Measurements from ENCODE around the gene SOX11.

SOX11 gene

GRCh38 chr2:5740817-5741216 is 48.6 kb downstream of the SOX11 start:
- TF ChIP-seq REST (IDR thresholded peaks at IDR 0.05; ENCODE audit: low read depth) (no peak), YY1 (IDR thresholded peaks at IDR 0.05; ENCODE audit: low read depth) (no peak), EP300 (IDR thresholded peaks at IDR 0.05; ENCODE audit: borderline replicate concordance) (no peak), ZBTB7A (IDR thresholded peaks at IDR 0.05; ENCODE audit: low read depth) (no peak), RAD21 (IDR thresholded peaks at IDR 0.05; ENCODE audit: low read depth) (no peak), TCF12 (IDR thresholded peaks at IDR 0.05; ENCODE audit: low read depth) (no peak), NFIC (IDR thresholded peaks at IDR 0.05) (no peak), MAX (IDR thresholded peaks at IDR 0.05) (no peak), USF1 (IDR thresholded peaks at IDR 0.05) (no peak), CEBPB (IDR thresholded peaks at IDR 0.05) (no peak), FOXM1 (IDR thresholded peaks at IDR 0.05; ENCODE audit: borderline replicate concordance, low read depth) (no peak)

- TF ChIP-seq ZBTB7A (IDR thresholded peaks at IDR 0.05; ENCODE audit: low read depth): no peak
- TF ChIP-seq USF1 (IDR thresholded peaks at IDR 0.05): no peak
- no peak for TF ChIP-seq RAD21 (IDR thresholded peaks at IDR 0.05; ENCODE audit: low read depth)
- TF ChIP-seq REST (IDR thresholded peaks at IDR 0.05; ENCODE audit: low read depth): no peak
- TF ChIP-seq EP300 (IDR thresholded peaks at IDR 0.05; ENCODE audit: borderline replicate concordance): no peak
- no peak for TF ChIP-seq CEBPB (IDR thresholded peaks at IDR 0.05)
- no peak for TF ChIP-seq TAF1 (IDR thresholded peaks at IDR 0.05; ENCODE audit: low read depth)
- TF ChIP-seq YY1 (IDR thresholded peaks at IDR 0.05; ENCODE audit: low read depth): no peak
- no peak for TF ChIP-seq MAX (IDR thresholded peaks at IDR 0.05)
- no peak for TF ChIP-seq CREB1 (IDR thresholded peaks at IDR 0.05; ENCODE audit: low read depth)
- no peak for TF ChIP-seq EGR1 (IDR thresholded peaks at IDR 0.05)
Measured at GRCh38 chr2:5741242-5741641, 49.1 kb downstream of the SOX11 start.

- no peak for TF ChIP-seq ZBTB7A (IDR thresholded peaks at IDR 0.05; ENCODE audit: low read depth)
Measured at GRCh38 chr2:5742126-5742525, 49.9 kb downstream of the SOX11 start.

GRCh38 chr2:5748391-5748790 is 56.2 kb downstream of the SOX11 start:
- TF ChIP-seq CEBPB (IDR thresholded peaks at IDR 0.05) (no peak), USF1 (IDR thresholded peaks at IDR 0.05) (no peak), NFIC (IDR thresholded peaks at IDR 0.05) (no peak), EP300 (IDR thresholded peaks at IDR 0.05; ENCODE audit: borderline replicate concordance) (no peak), EGR1 (IDR thresholded peaks at IDR 0.05) (no peak), ZBTB7A (IDR thresholded peaks at IDR 0.05; ENCODE audit: low read depth) (no peak), TCF12 (IDR thresholded peaks at IDR 0.05; ENCODE audit: low read depth) (no peak), TEAD4 (IDR thresholded peaks at IDR 0.05) (no peak), CREB1 (IDR thresholded peaks at IDR 0.05; ENCODE audit: low read depth) (no peak), TAF1 (IDR thresholded peaks at IDR 0.05; ENCODE audit: low read depth) (no peak)

- TF ChIP-seq YY1 (IDR thresholded peaks at IDR 0.05; ENCODE audit: low read depth) (no peak), TEAD4 (IDR thresholded peaks at IDR 0.05) (no peak), CREB1 (IDR thresholded peaks at IDR 0.05; ENCODE audit: low read depth) (no peak), MAX (IDR thresholded peaks at IDR 0.05) (no peak), USF1 (IDR thresholded peaks at IDR 0.05) (no peak), FOXM1 (IDR thresholded peaks at IDR 0.05; ENCODE audit: borderline replicate concordance, low read depth) (no peak), NFIC (IDR thresholded peaks at IDR 0.05) (no peak), TAF1 (IDR thresholded peaks at IDR 0.05; ENCODE audit: low read depth) (no peak), REST (IDR thresholded peaks at IDR 0.05; ENCODE audit: low read depth) (no peak), TCF12 (IDR thresholded peaks at IDR 0.05; ENCODE audit: low read depth) (no peak), RAD21 (IDR thresholded peaks at IDR 0.05; ENCODE audit: low read depth) (no peak), EGR1 (IDR thresholded peaks at IDR 0.05) (no peak), ZBTB7A (IDR thresholded peaks at IDR 0.05; ENCODE audit: low read depth) (no peak), CEBPB (IDR thresholded peaks at IDR 0.05) (no peak), EP300 (IDR thresholded peaks at IDR 0.05; ENCODE audit: borderline replicate concordance) (no peak)
Measured at GRCh38 chr2:5748946-5749345, 56.8 kb downstream of the SOX11 start.

All from Ishikawa (cell line).